Measurements from ENCODE around the gene EPRS1. TPM values are rescaled to one million over a fixed set of nuclear protein-coding genes. Genes with fewer than 3 reads are reported as not detected.
A peak's percentile ranks its signal among the peaks of the same experiment; 100 is the strongest.

Gene EPRS1
- total and polyA plus RNA-seq, 2 of the 13 experiments (the other 11 are each of a cell fraction or from before 2014, with no cell fraction given): 86.1 to 124 TPM

DNA sequence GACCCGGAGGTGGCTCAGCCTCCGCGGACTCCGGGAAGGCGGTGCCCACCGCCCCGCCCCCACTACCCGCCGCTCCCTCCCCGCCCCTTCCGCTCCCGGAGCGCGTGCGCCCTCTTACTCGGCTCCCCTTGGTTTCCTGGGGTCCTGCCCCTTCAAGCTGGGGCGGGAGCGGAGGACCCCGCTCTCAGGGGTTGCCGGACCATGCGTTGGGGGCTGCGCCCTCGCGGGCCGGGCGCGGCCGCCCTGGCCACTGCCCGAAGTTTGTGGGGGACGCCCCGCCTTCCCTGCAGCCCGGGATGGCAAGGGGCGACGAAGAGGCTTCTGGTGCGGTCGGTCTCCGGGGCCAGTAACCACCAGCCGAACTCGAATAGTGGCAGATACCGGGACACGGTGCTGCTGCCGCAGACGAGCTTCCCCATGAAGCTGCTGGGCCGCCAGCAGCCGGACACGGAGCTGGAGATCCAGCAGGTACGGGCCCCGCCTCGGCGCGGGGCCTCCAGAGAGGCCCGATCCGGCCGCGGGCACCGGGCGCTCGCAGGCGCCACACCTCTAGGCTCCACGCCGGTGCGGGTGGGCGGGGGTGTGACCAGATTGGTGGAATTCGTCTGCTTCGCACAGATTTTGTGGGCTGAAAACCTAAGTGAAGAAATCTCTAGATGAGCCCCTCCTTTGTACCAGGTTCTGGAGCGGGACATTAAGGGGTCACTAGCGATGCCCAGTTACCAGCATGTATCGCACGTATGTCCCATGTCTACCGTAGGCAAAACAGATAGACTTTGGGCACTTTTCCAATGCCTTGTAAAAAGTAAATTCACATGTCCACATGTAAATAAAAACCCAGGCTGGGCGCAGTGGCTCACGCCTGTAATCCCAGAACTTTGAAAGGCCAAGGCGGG, 48.0 kb upstream of the EPRS1 start, which contains the start of gene IARS2 (continued):
- TF ChIP-seq NR1H2 (CRISPR knock-in tag; IDR thresholded peaks at IDR 0.05; ENCODE audit: borderline replicate concordance, low read depth) (no peak), ZNF530 (CRISPR knock-in tag; IDR thresholded peaks at IDR 0.05; ENCODE audit: low read depth) (no peak), ATF7-NPFF (CRISPR knock-in tag; IDR thresholded peaks at IDR 0.05; ENCODE audit: low read depth) (peak; percentile 84), ZNF724P (CRISPR knock-in tag; IDR thresholded peaks at IDR 0.05; ENCODE audit: borderline replicate concordance) (0 out of 2 replicates have a peak, but pooled peaks have one; percentile 52), ZSCAN12 (CRISPR knock-in tag; IDR thresholded peaks at IDR 0.05) (0 out of 2 replicates have a peak, but pooled peaks have one; percentile 42), TARDBP (CRISPR knock-in tag; IDR thresholded peaks at IDR 0.05) (peak; percentile 42; the same call in 1 of the 2 replicates), HOXA5 (CRISPR knock-in tag; IDR thresholded peaks at IDR 0.05) (peak; percentile 57), ZNF282 (IDR thresholded peaks at IDR 0.05; ENCODE audit: partially characterized antibody) (no peak), HNRNPLL (IDR thresholded peaks at IDR 0.05; ENCODE audit: low read depth, low read length, poor library complexity, severe bottlenecking) (peak; percentile 42), ARHGAP35 (CRISPR knock-in tag; IDR thresholded peaks at IDR 0.05; ENCODE audit: borderline replicate concordance) (peak; percentile 67; the same call in 1 of the 2 replicates), RBFOX2 (IDR thresholded peaks at IDR 0.05; ENCODE audit: low read depth, low read length) (peak; percentile 88), MED8 (CRISPR knock-in tag; IDR thresholded peaks at IDR 0.05; ENCODE audit: insufficient replicate concordance) (peak; percentile 37), ZNF552 (CRISPR knock-in tag; IDR thresholded peaks at IDR 0.05; ENCODE audit: borderline replicate concordance) (no peak), ZNF776 (CRISPR knock-in tag; IDR thresholded peaks at IDR 0.05) (peak; percentile 76; the same call in 1 of the 2 replicates), RARG (CRISPR knock-in tag; IDR thresholded peaks at IDR 0.05; ENCODE audit: low read depth) (no peak)
- TF ChIP-seq, protein P1, sequence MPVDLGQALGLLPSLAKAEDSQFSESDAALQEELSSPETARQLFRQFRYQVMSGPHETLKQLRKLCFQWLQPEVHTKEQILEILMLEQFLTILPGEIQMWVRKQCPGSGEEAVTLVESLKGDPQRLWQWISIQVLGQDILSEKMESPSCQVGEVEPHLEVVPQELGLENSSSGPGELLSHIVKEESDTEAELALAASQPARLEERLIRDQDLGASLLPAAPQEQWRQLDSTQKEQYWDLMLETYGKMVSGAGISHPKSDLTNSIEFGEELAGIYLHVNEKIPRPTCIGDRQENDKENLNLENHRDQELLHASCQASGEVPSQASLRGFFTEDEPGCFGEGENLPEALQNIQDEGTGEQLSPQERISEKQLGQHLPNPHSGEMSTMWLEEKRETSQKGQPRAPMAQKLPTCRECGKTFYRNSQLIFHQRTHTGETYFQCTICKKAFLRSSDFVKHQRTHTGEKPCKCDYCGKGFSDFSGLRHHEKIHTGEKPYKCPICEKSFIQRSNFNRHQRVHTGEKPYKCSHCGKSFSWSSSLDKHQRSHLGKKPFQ (CRISPR knock-in tag; IDR thresholded peaks at IDR 0.05; ENCODE audit: insufficient replicate concordance): peak; percentile 37
- TF ChIP-seq, protein P2, sequence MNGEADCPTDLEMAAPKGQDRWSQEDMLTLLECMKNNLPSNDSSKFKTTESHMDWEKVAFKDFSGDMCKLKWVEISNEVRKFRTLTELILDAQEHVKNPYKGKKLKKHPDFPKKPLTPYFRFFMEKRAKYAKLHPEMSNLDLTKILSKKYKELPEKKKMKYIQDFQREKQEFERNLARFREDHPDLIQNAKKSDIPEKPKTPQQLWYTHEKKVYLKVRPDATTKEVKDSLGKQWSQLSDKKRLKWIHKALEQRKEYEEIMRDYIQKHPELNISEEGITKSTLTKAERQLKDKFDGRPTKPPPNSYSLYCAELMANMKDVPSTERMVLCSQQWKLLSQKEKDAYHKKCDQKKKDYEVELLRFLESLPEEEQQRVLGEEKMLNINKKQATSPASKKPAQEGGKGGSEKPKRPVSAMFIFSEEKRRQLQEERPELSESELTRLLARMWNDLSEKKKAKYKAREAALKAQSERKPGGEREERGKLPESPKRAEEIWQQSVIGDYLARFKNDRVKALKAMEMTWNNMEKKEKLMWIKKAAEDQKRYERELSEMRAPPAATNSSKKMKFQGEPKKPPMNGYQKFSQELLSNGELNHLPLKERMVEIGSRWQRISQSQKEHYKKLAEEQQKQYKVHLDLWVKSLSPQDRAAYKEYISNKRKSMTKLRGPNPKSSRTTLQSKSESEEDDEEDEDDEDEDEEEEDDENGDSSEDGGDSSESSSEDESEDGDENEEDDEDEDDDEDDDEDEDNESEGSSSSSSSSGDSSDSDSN (CRISPR knock-in tag; IDR thresholded peaks at IDR 0.05): peak; percentile 96
- TF ChIP-seq, protein P3, sequence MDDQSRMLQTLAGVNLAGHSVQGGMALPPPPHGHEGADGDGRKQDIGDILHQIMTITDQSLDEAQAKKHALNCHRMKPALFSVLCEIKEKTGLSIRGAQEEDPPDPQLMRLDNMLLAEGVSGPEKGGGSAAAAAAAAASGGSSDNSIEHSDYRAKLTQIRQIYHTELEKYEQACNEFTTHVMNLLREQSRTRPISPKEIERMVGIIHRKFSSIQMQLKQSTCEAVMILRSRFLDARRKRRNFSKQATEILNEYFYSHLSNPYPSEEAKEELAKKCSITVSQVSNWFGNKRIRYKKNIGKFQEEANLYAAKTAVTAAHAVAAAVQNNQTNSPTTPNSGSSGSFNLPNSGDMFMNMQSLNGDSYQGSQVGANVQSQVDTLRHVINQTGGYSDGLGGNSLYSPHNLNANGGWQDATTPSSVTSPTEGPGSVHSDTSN (CRISPR knock-in tag; IDR thresholded peaks at IDR 0.05; ENCODE audit: borderline replicate concordance): no peak
- TF ChIP-seq, protein P4, sequence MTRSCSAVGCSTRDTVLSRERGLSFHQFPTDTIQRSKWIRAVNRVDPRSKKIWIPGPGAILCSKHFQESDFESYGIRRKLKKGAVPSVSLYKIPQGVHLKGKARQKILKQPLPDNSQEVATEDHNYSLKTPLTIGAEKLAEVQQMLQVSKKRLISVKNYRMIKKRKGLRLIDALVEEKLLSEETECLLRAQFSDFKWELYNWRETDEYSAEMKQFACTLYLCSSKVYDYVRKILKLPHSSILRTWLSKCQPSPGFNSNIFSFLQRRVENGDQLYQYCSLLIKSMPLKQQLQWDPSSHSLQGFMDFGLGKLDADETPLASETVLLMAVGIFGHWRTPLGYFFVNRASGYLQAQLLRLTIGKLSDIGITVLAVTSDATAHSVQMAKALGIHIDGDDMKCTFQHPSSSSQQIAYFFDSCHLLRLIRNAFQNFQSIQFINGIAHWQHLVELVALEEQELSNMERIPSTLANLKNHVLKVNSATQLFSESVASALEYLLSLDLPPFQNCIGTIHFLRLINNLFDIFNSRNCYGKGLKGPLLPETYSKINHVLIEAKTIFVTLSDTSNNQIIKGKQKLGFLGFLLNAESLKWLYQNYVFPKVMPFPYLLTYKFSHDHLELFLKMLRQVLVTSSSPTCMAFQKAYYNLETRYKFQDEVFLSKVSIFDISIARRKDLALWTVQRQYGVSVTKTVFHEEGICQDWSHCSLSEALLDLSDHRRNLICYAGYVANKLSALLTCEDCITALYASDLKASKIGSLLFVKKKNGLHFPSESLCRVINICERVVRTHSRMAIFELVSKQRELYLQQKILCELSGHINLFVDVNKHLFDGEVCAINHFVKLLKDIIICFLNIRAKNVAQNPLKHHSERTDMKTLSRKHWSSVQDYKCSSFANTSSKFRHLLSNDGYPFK (CRISPR knock-in tag; IDR thresholded peaks at IDR 0.05; ENCODE audit: borderline replicate concordance): no peak
